ENCODE data around the gene MYO3B.

MYO3B gene

GRCh38 chr2:170660409-170660808, 482.5 kb downstream of the MYO3B start:
- TF ChIP-seq CTCF (IDR thresholded peaks at IDR 0.05): no peak

DNA sequence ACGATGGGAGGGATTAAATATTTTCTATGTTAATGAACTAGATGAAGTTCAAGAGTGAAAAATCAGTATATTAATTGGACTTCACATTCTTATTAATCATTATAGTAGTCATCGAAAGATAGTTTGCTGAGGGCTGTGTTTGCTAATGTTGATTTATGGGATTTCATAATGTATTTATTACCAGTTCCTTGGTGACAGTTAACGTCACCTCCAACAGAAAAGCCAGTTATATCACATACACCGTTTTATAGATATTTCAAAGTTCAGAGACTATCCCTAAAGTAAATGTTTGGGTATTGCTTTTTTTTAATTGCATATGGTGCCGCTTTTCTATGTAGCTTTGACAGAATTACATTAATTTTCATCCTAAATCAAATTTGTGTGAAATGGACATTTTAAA, 487.8 kb downstream of the MYO3B start:
- no peak for TF ChIP-seq CTCF (IDR thresholded peaks at IDR 0.05)

DNA sequence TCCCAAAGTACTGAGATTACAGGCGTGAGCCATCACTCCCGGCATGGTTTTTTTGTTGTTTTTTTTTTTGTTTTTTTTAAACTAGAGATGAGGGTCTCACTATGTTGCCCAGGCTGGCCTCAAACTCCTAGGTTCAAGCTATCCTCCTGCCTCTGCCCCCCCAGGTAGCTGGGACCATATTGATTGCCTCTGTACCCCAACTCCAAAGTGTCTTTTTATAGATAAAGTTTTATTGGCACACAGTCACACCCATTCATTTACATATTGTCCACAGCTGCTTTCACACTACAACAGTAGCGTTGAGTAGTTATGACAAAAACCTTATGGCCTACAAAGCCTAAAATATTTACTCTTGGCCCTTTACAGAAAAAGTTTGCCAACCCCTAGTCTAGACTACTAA, 492.0 kb downstream of the MYO3B start:
- TF ChIP-seq CTCF (IDR thresholded peaks at IDR 0.05): no peak

- no peak for TF ChIP-seq CTCF (IDR thresholded peaks at IDR 0.05)
Observed at GRCh38 chr2:170670651-170671050, 492.7 kb downstream of the MYO3B start.

DNA sequence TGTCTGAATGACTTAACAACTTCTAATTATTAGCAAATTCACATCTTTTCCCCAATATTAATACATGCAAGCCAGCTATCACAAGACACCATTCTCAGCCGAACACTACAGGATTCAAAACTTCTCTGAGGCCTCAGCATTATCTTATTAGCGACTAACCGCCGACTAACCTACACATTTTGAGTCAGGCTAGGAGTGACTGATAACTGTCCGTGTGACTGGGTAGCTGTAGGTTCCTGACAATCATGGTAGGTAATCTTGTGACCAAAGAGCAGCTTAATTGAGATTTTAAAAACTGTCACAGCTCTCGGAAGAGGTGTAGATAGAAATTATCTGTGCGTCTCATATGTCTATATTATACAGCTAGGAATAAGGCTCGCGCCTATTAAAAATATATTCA, 493.1 kb downstream of the MYO3B start:
- TF ChIP-seq CTCF (IDR thresholded peaks at IDR 0.05): no peak

- no peak for TF ChIP-seq CTCF (IDR thresholded peaks at IDR 0.05)
Observed at GRCh38 chr2:170675701-170676100, 497.8 kb downstream of the MYO3B start.

- TF ChIP-seq CTCF (IDR thresholded peaks at IDR 0.05): no peak
Observed at GRCh38 chr2:170679607-170680079, 501.7 kb downstream of the MYO3B start.
